SH-SY5Y (cell line): ENCODE results near the gene HNRNPU.

Experiments
- GATA2 ChIP-seq: IDR thresholded peaks from 2 replicates; pipeline ENCODE4 v1.6.1; 2011; ENCODE audit warnings: mild to moderate bottlenecking, low read depth, low read length
- GATA3 ChIP-seq: IDR thresholded peaks from 2 replicates; pipeline ENCODE4 v1.6.1; 2011; ENCODE audit warnings: low read depth, mild to moderate bottlenecking, low read length, moderate library complexity

The HNRNPU gene

DNA sequence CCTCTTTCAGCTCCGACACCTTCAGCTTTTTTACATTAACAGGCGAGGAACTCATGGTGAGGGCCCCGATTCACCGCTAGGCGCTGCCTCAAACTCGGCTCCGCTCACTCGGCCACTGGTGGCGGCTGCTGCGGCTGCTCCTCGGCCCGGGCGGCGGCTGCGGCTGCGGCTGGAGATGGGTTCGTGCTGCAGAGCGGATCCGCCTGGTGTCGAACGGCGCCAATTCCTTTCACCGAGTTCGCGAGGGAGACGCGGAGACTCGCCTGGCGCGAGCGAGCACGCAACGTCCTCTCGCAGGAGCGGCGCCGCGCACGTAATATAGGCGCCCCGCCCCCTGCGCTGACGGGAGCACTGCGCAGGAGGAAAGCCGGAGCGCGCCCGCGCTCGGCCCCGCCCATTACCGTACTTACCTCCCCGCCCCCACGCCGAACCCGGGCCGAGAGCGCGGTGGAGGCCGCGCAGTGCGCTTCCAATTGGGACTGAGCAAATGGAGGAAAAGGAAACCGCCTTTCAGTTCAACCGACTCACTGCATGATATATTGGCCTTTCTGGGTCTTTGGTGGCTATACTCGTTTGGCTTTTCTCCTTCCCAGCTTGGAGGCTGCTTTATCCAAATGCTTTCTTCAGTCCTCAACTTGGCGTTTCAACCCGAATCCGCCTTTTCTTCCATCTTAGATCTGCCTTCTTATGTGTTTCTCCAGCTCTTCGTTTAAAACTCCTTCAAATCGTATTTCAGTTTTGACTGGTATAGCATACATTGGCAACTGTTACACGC, at the start of gene HNRNPU:
TSS of gene HNRNPU (minus strand) at position 291 of the 775 bp plus-strand sequence. CDS start at position 55, 236 bp downstream.
- TF ChIP-seq GATA2 = no peak

DNA sequence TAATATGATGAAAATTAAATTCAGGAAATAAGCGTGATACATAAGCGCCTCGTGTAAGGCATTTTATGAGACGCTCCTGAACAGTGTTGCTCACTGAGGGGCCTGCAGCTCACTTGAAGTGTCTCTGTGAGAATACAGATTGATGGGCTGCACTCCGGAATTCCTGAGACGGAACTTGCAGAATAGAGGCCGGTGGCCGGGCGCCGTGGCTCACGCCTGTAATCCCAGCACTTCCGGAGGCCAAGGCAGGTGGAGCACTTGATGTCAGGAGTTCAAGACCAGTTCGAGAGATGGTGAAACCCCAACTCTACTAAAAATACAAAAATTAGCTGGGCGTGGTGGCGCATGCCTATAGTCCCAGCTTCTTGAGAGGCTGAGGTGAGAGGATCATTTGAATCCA, 49.5 kb upstream of the HNRNPU start:
- TF ChIP-seq GATA3 = no peak
- TF ChIP-seq GATA2 = no peak

DNA sequence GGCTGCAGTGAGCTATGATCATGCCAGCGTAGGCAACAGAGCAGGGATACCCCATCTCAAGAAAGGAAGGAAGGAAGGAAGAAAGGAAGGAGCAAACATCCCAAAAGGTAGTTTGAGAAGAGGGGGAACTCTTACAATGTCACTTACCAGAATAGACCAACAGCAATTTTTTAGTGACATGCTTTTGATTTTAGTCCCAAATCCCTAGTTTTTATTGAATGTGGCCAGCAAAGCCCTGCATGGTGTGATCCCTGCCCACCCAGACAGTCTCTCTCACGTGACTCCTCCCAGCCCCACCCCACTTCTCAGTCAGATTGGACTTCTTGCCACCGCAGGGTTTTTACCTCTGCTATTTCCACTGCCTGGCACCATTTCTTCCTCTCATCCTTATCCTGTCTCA, 39.8 kb upstream of the HNRNPU start:
- no peak for TF ChIP-seq GATA2
- TF ChIP-seq GATA3 = no peak

DNA sequence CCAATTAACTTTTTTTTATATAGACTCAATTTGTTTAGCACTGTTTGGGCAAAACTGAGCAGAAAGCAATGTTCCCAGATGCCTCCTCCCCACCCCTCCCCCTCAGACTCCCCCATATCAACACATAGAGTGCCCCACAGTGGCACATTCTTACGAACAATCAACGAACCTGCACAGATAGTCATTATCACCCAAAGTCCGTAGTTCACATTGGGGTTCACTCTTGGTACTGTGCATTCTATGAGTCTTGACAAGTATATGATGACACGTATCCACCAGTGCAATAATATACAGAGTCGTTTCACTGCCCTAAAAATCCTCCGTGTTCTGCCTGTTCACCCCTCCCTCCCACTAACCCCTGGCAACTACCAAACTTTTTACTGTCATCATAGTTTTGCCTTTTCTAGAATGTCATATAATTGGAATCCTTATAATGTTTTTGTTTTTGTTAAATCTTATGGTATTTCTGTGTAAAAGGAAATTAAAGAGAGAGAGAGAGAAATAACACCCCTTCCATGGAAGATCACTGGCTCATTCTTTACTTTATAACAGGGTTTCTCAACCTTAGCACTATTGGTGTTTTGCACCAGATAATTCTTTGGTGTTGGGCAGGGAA, 37.2 kb upstream of the HNRNPU start:
- TF ChIP-seq GATA3 (no peak), GATA2 (no peak)

DNA sequence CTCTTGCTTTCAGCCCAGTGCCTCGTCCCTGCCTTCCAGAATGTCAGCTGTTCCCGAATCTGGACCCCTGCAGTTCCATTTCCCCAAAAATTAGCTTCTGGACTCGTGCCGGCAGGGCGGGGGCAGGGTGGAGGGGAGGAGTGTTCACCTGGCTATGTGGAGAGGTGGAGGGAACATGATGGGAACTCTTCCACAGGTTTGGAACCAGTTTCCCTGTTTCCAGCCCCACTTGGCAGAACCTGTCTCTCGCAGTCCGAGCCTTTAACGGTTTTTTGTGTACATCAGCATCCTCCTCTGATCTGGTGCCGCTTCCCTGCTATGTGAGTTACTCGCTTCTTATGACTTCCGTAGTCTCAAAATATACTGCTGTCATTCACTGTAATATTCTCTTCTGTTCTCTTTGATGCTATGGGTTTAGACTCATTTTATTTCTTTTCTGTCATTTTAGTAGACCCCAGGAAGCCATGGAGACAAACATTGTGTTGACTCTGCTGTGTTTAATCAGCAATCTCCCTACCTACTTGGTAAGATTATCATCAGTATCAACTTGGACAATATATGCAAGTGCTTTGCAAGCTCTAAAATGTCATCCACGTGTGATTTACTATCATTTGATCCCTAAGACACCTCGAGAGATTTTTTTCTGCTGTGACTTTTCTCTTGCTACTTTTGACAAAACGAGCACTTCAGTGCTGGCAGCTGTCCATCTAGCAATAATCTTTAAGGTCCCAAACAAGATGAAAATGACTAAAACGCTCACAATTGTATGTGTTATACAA, 33.3 kb upstream of the HNRNPU start:
- TF ChIP-seq GATA2 = no peak
- TF ChIP-seq GATA3 = no peak

DNA sequence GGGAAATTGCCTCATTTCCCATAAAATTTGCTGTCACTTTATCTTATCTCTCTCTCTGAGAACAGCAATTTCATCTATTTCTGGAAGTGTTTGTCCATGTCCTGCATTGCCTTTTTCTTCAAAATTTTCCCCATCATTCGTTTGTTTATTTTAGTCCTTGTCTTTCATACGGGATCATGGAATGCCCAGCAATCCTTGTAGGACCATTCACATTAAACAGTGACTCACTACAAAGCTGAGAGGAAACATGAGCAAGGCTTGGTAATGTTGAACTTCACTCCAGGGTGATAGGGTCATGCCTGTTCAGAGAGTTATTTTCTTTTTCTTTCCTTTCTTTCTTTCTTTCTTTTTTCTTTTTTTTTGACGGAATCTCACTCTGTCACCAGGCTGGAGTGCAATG, 32.2 kb upstream of the HNRNPU start:
- TF ChIP-seq GATA2 = no peak
- TF ChIP-seq GATA3 = no peak

DNA sequence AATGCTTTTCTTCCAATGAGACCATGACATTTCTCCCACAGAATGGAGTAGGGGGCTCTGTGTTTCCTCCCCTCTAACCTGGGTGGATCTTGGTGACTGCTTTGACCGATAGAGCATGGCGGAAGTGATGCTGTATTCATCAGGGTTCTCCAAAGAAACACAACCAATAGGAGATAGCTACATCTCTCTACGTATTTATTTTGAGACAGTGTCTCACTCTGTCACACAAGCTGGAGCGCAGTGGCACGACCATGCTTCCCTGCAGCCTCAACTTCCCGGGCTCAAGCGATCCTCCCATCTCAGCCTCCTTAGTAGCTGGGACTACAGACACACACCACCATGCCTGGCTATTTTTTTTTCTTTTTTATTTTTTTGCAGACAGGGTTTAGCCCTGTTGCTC, 29.5 kb upstream of the HNRNPU start:
- no peak for TF ChIP-seq GATA3

DNA sequence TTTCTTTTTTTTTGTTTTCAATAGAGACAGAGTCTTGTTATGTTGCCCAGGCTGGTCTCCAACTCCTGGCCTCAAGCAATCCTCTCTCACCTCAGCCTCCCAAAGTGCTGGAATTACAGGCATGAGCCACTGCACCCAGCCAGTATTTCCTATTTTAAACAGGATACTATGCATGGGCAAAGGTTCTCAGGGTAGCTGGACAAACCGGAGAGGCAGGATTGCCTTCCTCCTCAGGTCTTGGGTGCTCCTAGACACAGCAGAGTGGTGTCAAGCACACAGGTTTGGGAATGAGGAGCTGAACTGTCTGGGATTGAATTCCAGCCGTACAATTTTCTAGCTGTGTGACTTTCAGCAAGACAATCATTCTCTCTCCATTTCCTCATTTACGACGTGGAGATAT, 22.9 kb upstream of the HNRNPU start:
- TF ChIP-seq GATA3 (no peak), GATA2 (no peak)

DNA sequence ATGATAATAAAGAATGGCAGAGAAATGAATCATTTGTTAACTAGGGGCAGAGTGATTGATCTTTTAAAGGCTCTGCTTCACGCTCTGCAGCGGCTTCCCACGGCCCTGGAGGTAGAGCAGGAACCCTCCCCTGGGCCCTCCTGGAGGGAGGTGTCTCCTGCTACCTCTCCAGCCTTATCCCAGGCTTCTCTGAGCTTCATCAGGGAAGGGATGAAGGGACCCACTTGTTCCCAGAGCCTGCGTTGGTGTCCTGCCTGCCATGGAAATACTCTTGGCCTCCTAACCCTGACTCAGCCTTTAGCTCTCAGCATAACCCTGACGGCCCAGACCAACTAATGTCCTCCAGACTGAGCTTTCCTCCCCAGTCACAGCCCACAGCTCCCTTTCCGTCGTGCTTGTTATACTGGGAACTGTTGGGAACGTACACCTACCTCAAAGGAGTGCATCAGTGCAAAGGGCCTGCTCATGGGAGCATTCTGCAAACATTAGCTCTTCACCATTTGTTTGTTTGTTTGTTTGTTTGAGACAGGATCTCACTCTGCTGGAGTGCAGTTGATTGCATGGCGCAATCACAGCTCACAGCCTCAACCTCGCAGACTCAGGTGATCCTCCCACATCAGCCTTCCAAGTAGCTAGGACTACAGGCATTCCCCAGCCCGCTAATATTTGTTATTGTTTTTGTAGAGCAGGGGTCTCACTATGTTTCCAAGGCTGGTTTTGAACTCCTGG, 17.4 kb upstream of the HNRNPU start:
- no peak for TF ChIP-seq GATA3
- TF ChIP-seq GATA2 = no peak

DNA sequence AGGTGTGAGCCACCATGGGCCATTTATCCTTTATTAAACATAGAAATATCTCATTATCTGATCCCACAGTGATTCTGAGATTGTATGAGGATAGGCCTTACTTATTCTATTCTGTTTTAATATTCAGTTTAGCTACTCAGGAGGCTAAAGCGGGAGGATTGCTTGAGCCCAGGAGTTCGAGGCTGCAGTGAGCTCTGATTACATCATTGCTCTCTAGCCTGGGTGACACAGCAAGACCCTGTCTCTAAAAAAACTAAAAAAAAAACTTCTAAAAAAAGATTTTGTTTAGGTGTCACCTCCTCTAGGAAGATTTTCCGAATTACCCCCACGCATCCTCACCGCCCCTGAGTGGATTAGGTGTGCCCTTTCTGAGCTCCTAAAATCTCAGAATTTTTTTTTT, 14.3 kb upstream of the HNRNPU start:
- no peak for TF ChIP-seq GATA3
- TF ChIP-seq GATA2 = no peak

DNA sequence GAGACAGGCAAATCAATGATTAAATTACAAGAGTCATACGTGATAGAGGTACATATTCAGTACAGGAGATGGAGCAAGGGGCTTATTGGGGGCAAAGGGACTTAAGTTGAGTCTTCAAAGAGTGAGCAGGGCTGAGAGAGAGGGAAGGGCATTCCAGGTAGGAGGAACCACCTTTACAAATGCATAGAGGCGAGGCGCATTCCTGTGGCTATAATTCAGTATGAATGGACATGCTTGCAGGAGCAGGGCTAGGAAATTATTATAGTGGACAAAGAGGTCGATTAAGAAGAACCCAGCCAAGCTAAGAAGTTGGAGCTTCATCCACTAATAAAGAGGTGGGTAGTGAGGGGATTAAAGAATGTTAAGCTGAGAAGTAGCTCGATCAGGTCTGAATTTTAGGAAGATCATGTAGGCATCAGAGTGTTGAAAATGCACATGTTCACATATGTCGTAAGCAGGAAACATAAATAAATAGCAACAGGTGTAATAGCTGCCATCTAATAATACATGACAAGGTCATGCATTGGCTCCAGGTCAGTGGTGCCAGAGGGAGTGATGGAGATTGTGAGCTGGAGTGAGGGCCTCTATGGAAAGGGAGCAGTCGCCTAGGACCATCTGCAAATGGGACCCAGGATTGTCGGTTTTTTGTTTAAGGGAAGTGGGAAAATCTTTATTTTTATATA, 12.0 kb upstream of the HNRNPU start:
- TF ChIP-seq GATA3 = no peak
- TF ChIP-seq GATA2 = no peak

DNA sequence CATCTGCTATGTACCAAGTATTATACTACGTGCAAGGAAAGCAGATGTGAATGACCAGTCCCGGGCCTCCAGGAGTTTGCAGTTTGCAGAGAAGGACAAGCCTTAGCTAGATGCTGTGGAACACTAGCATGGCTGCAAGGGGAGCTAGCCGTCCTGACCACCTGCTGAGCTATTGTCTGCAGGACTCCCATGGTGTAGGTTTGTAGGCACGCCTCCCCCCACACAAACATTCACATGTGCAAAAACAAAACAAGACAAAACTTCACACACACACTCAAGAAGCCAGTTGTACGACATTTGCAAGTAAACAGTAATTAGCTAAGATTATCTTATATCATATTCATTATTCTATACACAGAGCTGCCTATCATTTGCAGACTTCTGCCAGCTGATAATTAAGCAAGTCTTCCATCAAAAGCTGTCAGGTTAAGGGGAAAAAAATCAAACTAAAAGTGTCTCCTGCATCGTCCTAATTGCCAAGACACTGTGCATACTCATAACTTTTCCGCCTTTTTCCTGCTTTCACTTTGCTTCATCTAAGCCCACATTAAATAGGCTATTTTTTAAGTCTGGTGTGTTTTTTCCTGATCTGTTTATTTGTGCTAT, 10.7 kb upstream of the HNRNPU start:
- no peak for TF ChIP-seq GATA2
- no peak for TF ChIP-seq GATA3

DNA sequence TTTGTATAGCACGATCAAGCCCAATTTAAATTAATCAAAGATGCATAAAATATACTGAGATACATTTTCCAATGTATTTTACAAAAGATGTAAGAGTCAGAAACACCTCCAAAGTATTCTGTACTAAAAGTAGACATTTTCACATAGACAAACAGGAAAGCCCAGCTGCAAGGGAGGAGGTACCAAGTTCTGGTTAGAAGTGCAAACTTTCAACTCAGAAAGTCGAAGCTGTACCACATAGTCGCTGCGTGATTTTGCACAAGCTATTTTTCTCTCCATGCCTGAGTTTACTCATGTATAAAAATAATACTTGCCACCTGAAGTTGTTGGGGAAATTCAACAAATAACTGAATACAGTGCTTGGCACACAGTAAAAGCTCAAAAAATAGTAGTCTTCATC, 5.6 kb upstream of the HNRNPU start:
- no peak for TF ChIP-seq GATA2
- no peak for TF ChIP-seq GATA3
